HG03280 (cell line): Measurements from ENCODE around the gene CTNNA2.

Source experiments
- ATAC-seq: cut with Tn5 transposase; IDR thresholded peaks from one replicate; pipeline ENCODE4 v1.9.1; 2021; ENCODE audit warnings: mild to moderate bottlenecking, moderate library complexity; ENCODE audit not compliant: unreplicated experiment

The CTNNA2 gene

GRCh38 chr2:79512442-79513401 lies at the start of gene CTNNA2:
Gene CTNNA2 (plus strand): TSS chr2:79513051.
- ATAC-seq: no peak

GRCh38 chr2:79487399-79487798 lies 25.5 kb upstream of the CTNNA2 start:
- no peak for ATAC-seq

- ATAC-seq: no peak
These were observed 1.4 kb upstream of the CTNNA2 start for GRCh38 chr2:79511320-79511951.

- no peak for ATAC-seq
These were observed 860 bp downstream of the CTNNA2 start for GRCh38 chr2:79513711-79514110.

- ATAC-seq: no peak
These were observed 16.8 kb downstream of the CTNNA2 start for GRCh38 chr2:79529636-79530035.

GRCh38 chr2:79530443-79530842 lies 17.6 kb downstream of the CTNNA2 start:
- no peak for ATAC-seq

GRCh38 chr2:79547568-79547967 lies 34.7 kb downstream of the CTNNA2 start:
- no peak for ATAC-seq

GRCh38 chr2:79552653-79553052 lies 39.8 kb downstream of the CTNNA2 start:
- no peak for ATAC-seq

GRCh38 chr2:79554899-79555298 lies 42.0 kb downstream of the CTNNA2 start:
- ATAC-seq: no peak

GRCh38 chr2:79564065-79564464 lies 51.2 kb downstream of the CTNNA2 start:
- ATAC-seq: no peak

- no peak for ATAC-seq
These were observed 56.2 kb downstream of the CTNNA2 start for GRCh38 chr2:79569048-79569447.

- no peak for ATAC-seq
These were observed 61.2 kb downstream of the CTNNA2 start for GRCh38 chr2:79573895-79574674.

GRCh38 chr2:79576451-79576850 lies 63.6 kb downstream of the CTNNA2 start:
- no peak for ATAC-seq

- no peak for ATAC-seq
These were observed 66.1 kb downstream of the CTNNA2 start for GRCh38 chr2:79578952-79579351.

GRCh38 chr2:79580175-79580574 lies 67.3 kb downstream of the CTNNA2 start:
- ATAC-seq: no peak

GRCh38 chr2:79585701-79586433 lies 73.0 kb downstream of the CTNNA2 start:
- no peak for ATAC-seq

- no peak for ATAC-seq
These were observed 78.4 kb downstream of the CTNNA2 start for GRCh38 chr2:79591281-79591680.

GRCh38 chr2:79593237-79593867 lies 80.5 kb downstream of the CTNNA2 start:
- ATAC-seq: no peak

- ATAC-seq: no peak
These were observed 83.6 kb downstream of the CTNNA2 start for GRCh38 chr2:79596403-79596802.

GRCh38 chr2:79604748-79605147 lies 91.9 kb downstream of the CTNNA2 start:
- ATAC-seq: no peak
